ENCODE measurements around the gene ZNF462. TPM values are rescaled to one million over a fixed set of nuclear protein-coding genes. Genes with fewer than 3 reads are reported as not detected.

ZNF462 gene
- total and polyA plus RNA-seq, 9 donors = 5.8 to 87.6 (median 51.2) TPM

- Histone ChIP-seq H3K27me3 (no peaks in the 10 kb centered on the region), H3K27ac (peak overlapping the region in 1 of 2 donors; percentile 31), H3K9me3 (no peaks in the 10 kb centered on the region), H3K4me3 (no peak overlapping the region), H3K4me1 (ENCODE audit: insufficient read depth) (peaks cover 25% of the 10 kb centered on the region), H3K36me3 (no peaks in the 10 kb centered on the region)
- WGBS, 3 donors = 54 to 61% (median 57%) methylated on average over 3 of the region's 3 CpGs
- DNase-seq = no peak
- TF ChIP-seq POLR2A (IDR thresholded peaks at IDR 0.05) (no peak), CTCF (IDR thresholded peaks at IDR 0.05) (no peak), EP300 (IDR thresholded peaks at IDR 0.05) (no peak)
- intact Hi-C loops (cut with DNase I) = no loop called here
Measured at GRCh38 chr9:106879439-106879882, 16.5 kb downstream of the ZNF462 start.

DNA sequence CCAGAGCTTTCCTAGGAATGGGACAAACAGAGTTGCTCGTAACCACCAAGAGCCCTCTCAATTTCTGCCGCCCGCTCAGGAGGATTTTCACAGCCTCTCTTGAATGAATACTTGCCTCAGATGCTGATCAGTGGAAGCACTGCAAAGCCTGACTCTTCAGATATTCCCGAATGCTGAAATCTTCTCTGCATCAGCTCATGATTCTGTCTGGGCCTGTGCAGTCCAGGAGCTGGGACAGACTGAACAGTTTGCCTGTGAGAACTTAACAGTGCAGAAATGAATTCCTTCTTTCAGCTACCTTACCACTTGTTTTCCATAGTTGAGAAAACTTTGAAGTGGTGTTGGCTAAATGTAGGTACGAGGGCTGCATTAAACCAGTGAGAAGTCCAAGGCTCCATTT, 17.1 kb downstream of the ZNF462 start:
- Histone ChIP-seq H3K36me3 (no peaks in the 10 kb centered on the region), H3K9me3 (no peaks in the 10 kb centered on the region), H3K4me3 (no peak overlapping the region), H3K4me1 (ENCODE audit: insufficient read depth) (peaks cover 27% of the 10 kb centered on the region), H3K27ac (peak overlapping the region in 1 of 2 donors; percentile 31), H3K27me3 (no peaks in the 10 kb centered on the region)
- intact Hi-C loops (cut with DNase I) = no loop called here
- DNase-seq = no peak
- no peak for TF ChIP-seq POLR2A (IDR thresholded peaks at IDR 0.05)
- TF ChIP-seq CTCF (IDR thresholded peaks at IDR 0.05) = no peak
- TF ChIP-seq EP300 (IDR thresholded peaks at IDR 0.05) = no peak
- WGBS, 3 donors = 94 to 98% (median 96%) methylated on average over 5 of the region's 5 CpGs

- WGBS, 3 donors = 69 to 80% (median 75%) methylated on average over 6 of the region's 6 CpGs
- peaks cover 30% of the 10 kb centered on the region for H3K4me1 ChIP-seq (ENCODE audit: insufficient read depth)
- intact Hi-C loops (cut with DNase I) = no loop called here
- no peaks in the 10 kb centered on the region for H3K36me3 ChIP-seq
- H3K9me3 ChIP-seq = no peaks in the 10 kb centered on the region
- H3K27ac ChIP-seq = peak overlapping the region in 1 of 2 donors; percentile 3
- TF ChIP-seq POLR2A (IDR thresholded peaks at IDR 0.05) (no peak), EP300 (IDR thresholded peaks at IDR 0.05) (no peak), CTCF (IDR thresholded peaks at IDR 0.05) (no peak)
- H3K4me3 ChIP-seq = no peak overlapping the region
- H3K27me3 ChIP-seq = no peaks in the 10 kb centered on the region
- peak in 1 of 5 donors; percentile 30 for DNase-seq
Measured at GRCh38 chr9:106880863-106881262, 17.9 kb downstream of the ZNF462 start.

DNA sequence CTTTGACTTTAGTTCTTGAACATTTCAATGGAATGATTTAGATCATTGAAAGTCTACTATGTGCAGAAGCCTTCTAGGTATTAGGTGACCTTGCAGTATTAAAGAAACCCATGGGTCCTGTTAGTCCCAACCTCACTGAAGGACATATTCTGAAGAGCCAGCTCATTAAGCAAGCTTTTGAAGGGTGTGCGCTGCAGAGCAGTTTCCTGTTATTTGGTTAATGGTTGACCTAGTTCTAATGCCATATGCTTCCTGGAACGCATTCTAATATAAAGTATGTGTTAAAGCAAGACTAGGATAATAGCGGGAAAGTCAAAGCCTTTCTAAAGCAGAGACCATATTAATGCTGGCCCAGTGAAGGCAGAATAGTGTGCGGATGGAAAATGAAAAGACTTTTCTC, 20.1 kb downstream of the ZNF462 start:
- Histone ChIP-seq H3K4me1 (ENCODE audit: insufficient read depth) (peaks cover 21% of the 10 kb centered on the region), H3K4me3 (no peak overlapping the region), H3K27ac (no peak overlapping the region), H3K27me3 (no peaks in the 10 kb centered on the region), H3K9me3 (no peaks in the 10 kb centered on the region), H3K36me3 (no peaks in the 10 kb centered on the region)
- no peak for DNase-seq
- no peak for TF ChIP-seq EP300 (IDR thresholded peaks at IDR 0.05)
- TF ChIP-seq CTCF (IDR thresholded peaks at IDR 0.05) = no peak
- no peak for TF ChIP-seq POLR2A (IDR thresholded peaks at IDR 0.05)
- WGBS, 3 donors = 96 to 99% (median 96%) methylated on average over 4 of the region's 4 CpGs
- intact Hi-C loops (cut with DNase I) = no loop called here
